OCI-LY7 (cell line): ENCODE results near the gene NUBP1. TPM values are rescaled to one million over a fixed set of nuclear protein-coding genes. Genes with fewer than 3 reads are reported as not detected.

Experiments used
- BruUV-seq: library from RNA; stranded (reverse); fragments of 400-500 nt; replicated peaks from 2 replicates; lab custom pipeline; 2021; lab: Mats Ljungman, UMichigan
- CTCF ChIA-PET: fragments of 300-600 bp; sonication (Branson Sonifier 250); formaldehyde crosslinking; loops from one replicate; lab custom pipeline; 2022; ENCODE audit warnings: antibody characterized with exemption; ENCODE audit not compliant: unreplicated experiment; lab: Charles Lee
- POLR2A ChIA-PET: fragments of 300-600 bp; sonication (Branson Sonifier 250); formaldehyde crosslinking; loops from one replicate; lab custom pipeline; 2022; ENCODE audit warnings: antibody characterized with exemption; lab: Charles Lee
- DNase-seq: peaks from one replicate; pipeline ENCODE4 v3.0.0-alpha.2; 2015; ENCODE audit warnings: low spot score
- H2AFZ ChIP-seq: fragments of 200-600 bp; sonication (generic), shearing (Covaris generic); 2 replicates; pipeline ENCODE4 v1.6.1; 2014; ENCODE audit warnings: mild to moderate bottlenecking, antibody characterized with exemption, low read length, moderate library complexity
- H3K27ac ChIP-seq: fragments of 200-600 bp; sonication (generic); 2 replicates; pipeline ENCODE4 v1.5.1; 2014; ENCODE audit warnings: mixed run types, low read depth, mild to moderate bottlenecking, moderate library complexity, low read length, inconsistent platforms; ENCODE audit not compliant: poor library complexity, severe bottlenecking
- H3K36me3 ChIP-seq: fragments of 200-600 bp; sonication (generic); 2 replicates; pipeline ENCODE4 v1.6.1; 2014; ENCODE audit warnings: mild to moderate bottlenecking, antibody characterized with exemption, low read length, moderate library complexity, mixed read lengths; ENCODE audit not compliant: insufficient read depth
- H3K4me1 ChIP-seq: fragments of 200-600 bp; sonication (generic); 2 replicates; pipeline ENCODE4 v1.5.1; 2014; ENCODE audit warnings: mild to moderate bottlenecking, low read length; ENCODE audit not compliant: insufficient read depth, poor library complexity, severe bottlenecking
- H3K4me2 ChIP-seq: fragments of 200-600 bp; sonication (generic); 2 replicates; pipeline ENCODE4 v1.6.1; 2014; ENCODE audit warnings: mild to moderate bottlenecking, low read length
- H3K4me3 ChIP-seq: fragments of 200-600 bp; sonication (generic); 2 replicates; pipeline ENCODE4 v1.5.1; 2014; ENCODE audit warnings: mild to moderate bottlenecking, low read depth, low read length; ENCODE audit not compliant: poor library complexity, severe bottlenecking
- H3K79me2 ChIP-seq: fragments of 200-600 bp; sonication (generic); 2 replicates; pipeline ENCODE4 v1.6.1; 2016; ENCODE audit warnings: low read depth, mild to moderate bottlenecking, low read length, moderate library complexity, mixed read lengths; ENCODE audit not compliant: insufficient read depth
- H3K9me2 ChIP-seq: fragments of 200-600 bp; sonication (generic); 2 replicates; pipeline ENCODE4 v1.6.1; 2016; ENCODE audit warnings: mild to moderate bottlenecking, low read length, mixed read lengths; ENCODE audit not compliant: insufficient read depth
- H3K9me3 ChIP-seq: fragments of 200-600 bp; sonication (generic); 2 replicates; pipeline ENCODE4 v1.6.1; 2014; ENCODE audit warnings: mild to moderate bottlenecking, mixed run types, low read length, mixed read lengths
- H4K20me1 ChIP-seq: fragments of 200-600 bp; sonication (generic); 2 replicates; pipeline ENCODE4 v1.6.1; 2014; ENCODE audit warnings: mild to moderate bottlenecking, antibody characterized with exemption, low read length, moderate library complexity, mixed read lengths; ENCODE audit not compliant: insufficient read depth
- CTCF ChIP-seq: fragments of 200-600 bp; sonication (generic); conservative IDR thresholded peaks from 2 replicates; pipeline ENCODE4 v1.5.1; 2014; ENCODE audit warnings: mild to moderate bottlenecking, antibody characterized with exemption, low read length, moderate library complexity, mixed read lengths
- EZH2phosphoT487 ChIP-seq: fragments of 200-600 bp; sonication (generic); IDR thresholded peaks from 2 replicates; pipeline ENCODE4 v1.6.1; 2018; ENCODE audit warnings: low read depth, borderline replicate concordance, mild to moderate bottlenecking, mixed run types, antibody characterized with exemption, low read length, moderate library complexity, mixed read lengths
- intact Hi-C: fragments of 100-400 bp; cut with micrococcal nuclease; formaldehyde crosslinking; loops from one replicate; pipeline ENCODE4 v1.10.0; 2022; ENCODE audit not compliant: unreplicated experiment
- total RNA-seq, 2 experiments: library from RNA; depleted of rRNA in 1 of 2; stranded (reverse); fragments of >200 nt in 1 of 2; shearing (Covaris generic) in 1 of 2; gene quantifications; 2 replicates each; pipeline ENCODE4 v1.2.3, GENCODE V29; 2014 to 2022

Gene NUBP1
- total RNA-seq, 2 experiments from 2014 or later, result 20.7 to 27.4 TPM

GRCh38 chr16:10763456-10763855, 19.8 kb downstream of the NUBP1 start:
- H3K4me3 ChIP-seq, result no peak overlapping the region
- ChIA-PET POLR2A (no interaction called here), CTCF (no interaction called here)
- H3K9me3 ChIP-seq, result no peaks in the 10 kb centered on the region
- H3K36me3 ChIP-seq, result peaks cover 79% of the 10 kb centered on the region
- intact Hi-C loops, result no loop called here
- no peaks in the 10 kb centered on the region for H3K4me1 ChIP-seq
- H3K9me2 ChIP-seq, result no peaks in the 10 kb centered on the region
- no TSS peak for BruUV-seq
- no peak overlapping the region for H3K4me2 ChIP-seq
- no peak overlapping the region for H3K27ac ChIP-seq
- H4K20me1 ChIP-seq, result no peaks in the 10 kb centered on the region
- H3K79me2 ChIP-seq, result no peaks in the 10 kb centered on the region
- no peak for DNase-seq
- H2AFZ ChIP-seq, result no peak overlapping the region
- TF ChIP-seq CTCF (no peak), EZH2phosphoT487 (no peak)

- TF ChIP-seq CTCF (no peak), EZH2phosphoT487 (no peak)
- intact Hi-C loops, result no loop called here
- Histone ChIP-seq H3K79me2 (no peaks in the 10 kb centered on the region), H2AFZ (no peak overlapping the region), H3K27ac (no peak overlapping the region), H3K36me3 (peaks cover 60% of the 10 kb centered on the region), H3K9me3 (no peaks in the 10 kb centered on the region), H4K20me1 (no peaks in the 10 kb centered on the region), H3K9me2 (no peaks in the 10 kb centered on the region), H3K4me2 (no peak overlapping the region), H3K4me1 (no peaks in the 10 kb centered on the region), H3K4me3 (no peak overlapping the region)
- ChIA-PET CTCF (no interaction called here), POLR2A (interaction anchor here (0.6 kb wide), 1 partner anchor 345 kb away, joined by 3 read pairs; no protein-coding TSS in a partner anchor)
- no TSS peak for BruUV-seq
- DNase-seq, result no peak
These were observed 22.1 kb downstream of the NUBP1 start for GRCh38 chr16:10765772-10766171.

GRCh38 chr16:10767127-10767526, 23.5 kb downstream of the NUBP1 start:
- Histone ChIP-seq H2AFZ (no peak overlapping the region), H4K20me1 (no peaks in the 10 kb centered on the region), H3K27ac (no peak overlapping the region), H3K79me2 (no peaks in the 10 kb centered on the region), H3K4me1 (no peaks in the 10 kb centered on the region), H3K9me3 (no peaks in the 10 kb centered on the region), H3K4me3 (no peak overlapping the region), H3K9me2 (no peaks in the 10 kb centered on the region), H3K36me3 (peaks cover 46% of the 10 kb centered on the region), H3K4me2 (no peak overlapping the region)
- ChIA-PET POLR2A (no interaction called here), CTCF (no interaction called here)
- DNase-seq, result no peak
- no TSS peak for BruUV-seq
- TF ChIP-seq CTCF (no peak), EZH2phosphoT487 (no peak)
- intact Hi-C loops, result no loop called here
